ENCODE data around the gene RMND1.
A peak's percentile ranks its signal among the peaks of the same experiment; 100 is the strongest.
"Not testable (repeated sequence)": the region's sequence is repeated elsewhere in the genome, so short reads cannot be mapped to it uniquely, and the experiment has no call there.

Gene RMND1

DNA sequence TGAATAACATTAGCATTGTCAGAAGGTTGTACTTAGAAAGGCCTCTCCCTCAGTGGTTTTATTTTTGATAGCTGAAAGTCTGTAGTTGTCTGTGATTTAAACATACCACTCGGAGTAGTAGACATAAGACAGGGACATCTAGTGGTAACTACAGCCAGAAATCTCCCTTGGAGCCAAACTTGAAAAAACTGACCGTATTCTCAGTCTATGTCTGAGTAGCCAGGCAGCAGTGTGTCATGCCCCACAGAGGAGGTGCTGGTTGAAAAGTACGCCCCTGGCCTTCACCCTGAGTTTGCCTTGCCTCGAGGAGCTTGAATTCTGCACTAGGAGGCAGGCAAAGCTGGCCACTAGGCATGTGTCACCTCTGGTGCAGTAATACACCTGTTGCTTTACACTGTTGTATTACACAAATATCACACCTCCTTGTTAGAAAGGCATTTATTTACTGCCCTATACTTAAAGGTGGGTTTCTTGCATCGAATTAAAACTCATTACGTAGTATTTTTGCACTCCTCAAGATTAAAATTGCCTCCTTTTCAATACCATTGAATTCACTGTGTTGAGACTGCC is 81.3 kb downstream of the RMND1 start:
- no peak overlapping the region for H3K4me3 ChIP-seq (ENCODE audit: low read length)
- TF ChIP-seq, protein P1, sequence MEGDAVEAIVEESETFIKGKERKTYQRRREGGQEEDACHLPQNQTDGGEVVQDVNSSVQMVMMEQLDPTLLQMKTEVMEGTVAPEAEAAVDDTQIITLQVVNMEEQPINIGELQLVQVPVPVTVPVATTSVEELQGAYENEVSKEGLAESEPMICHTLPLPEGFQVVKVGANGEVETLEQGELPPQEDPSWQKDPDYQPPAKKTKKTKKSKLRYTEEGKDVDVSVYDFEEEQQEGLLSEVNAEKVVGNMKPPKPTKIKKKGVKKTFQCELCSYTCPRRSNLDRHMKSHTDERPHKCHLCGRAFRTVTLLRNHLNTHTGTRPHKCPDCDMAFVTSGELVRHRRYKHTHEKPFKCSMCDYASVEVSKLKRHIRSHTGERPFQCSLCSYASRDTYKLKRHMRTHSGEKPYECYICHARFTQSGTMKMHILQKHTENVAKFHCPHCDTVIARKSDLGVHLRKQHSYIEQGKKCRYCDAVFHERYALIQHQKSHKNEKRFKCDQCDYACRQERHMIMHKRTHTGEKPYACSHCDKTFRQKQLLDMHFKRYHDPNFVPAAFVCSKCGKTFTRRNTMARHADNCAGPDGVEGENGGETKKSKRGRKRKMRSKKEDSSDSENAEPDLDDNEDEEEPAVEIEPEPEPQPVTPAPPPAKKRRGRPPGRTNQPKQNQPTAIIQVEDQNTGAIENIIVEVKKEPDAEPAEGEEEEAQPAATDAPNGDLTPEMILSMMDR (conservative IDR thresholded peaks at IDR 0.05; ENCODE audit: low read length) = no peak; the same call in 1 of the 2 replicates
- DNase-seq (ENCODE audit: low read depth) = no peak

DNA sequence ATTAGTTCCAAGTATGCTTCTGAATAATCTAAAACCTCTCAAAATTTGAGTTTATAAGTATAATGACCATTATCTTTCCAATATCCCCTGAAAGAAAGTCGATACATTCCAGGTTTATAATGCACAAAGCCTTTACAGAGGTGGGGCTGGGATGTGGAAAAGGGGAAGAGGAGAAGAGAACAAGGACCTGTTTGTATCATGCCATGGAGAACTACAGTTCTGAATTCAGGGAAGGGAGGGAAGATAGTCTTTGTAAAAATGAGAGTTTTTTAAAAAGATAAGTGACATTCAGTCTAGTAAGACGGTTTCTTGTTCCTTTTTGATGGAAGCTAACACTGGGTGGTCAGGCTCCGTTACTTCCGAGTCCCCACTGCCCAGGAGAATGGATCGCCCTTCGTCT is 86.7 kb downstream of the RMND1 start:
- no peak for DNase-seq (ENCODE audit: low read depth)
- no peak overlapping the region for H3K4me3 ChIP-seq (ENCODE audit: low read length)
- TF ChIP-seq, protein P1 (conservative IDR thresholded peaks at IDR 0.05; ENCODE audit: low read length) = no peak

DNA sequence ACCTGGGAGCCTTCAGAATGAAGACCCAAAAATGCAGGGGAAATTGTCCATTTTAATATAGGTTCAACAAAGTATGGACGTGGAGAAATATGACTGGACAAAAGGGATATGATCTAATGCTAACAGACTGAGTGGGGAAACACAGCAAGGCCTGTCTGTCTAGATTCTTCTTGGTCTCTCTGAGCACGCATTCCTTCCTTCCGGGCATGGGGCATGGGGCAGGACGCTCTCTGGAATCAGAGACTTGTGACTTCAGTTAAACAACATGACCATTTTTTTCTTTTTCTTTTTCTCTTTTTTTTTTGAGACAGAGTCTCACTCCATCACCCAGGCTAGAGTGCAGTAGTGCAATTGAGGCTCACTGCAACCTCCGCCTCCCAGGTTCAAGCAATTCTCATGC is 92.4 kb downstream of the RMND1 start:
- no peak for DNase-seq (ENCODE audit: low read depth)
- no peak overlapping the region for H3K4me3 ChIP-seq (ENCODE audit: low read length)
- TF ChIP-seq, protein P1 (conservative IDR thresholded peaks at IDR 0.05; ENCODE audit: low read length) = no peak

DNA sequence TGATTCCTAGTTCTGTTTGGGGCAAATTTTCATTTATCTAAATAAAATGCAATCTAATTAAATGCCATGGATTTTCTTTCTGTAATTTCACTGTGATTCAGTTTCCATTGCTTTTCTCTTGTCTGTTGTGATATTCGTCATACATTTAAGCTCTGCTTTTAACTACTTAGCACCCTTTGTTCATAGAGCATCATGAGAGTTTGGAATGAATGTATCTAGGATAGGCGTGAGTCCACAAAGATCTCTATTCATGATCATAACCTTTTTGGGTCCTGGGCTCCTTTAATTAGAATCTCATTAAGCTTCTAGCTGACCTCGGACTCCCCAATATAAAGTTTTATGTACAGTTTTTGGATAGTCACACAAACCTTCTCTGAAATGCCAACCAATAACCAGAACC is 93.5 kb downstream of the RMND1 start:
- H3K4me3 ChIP-seq (ENCODE audit: low read length) = no peak overlapping the region
- TF ChIP-seq, protein P1 (conservative IDR thresholded peaks at IDR 0.05; ENCODE audit: low read length) = no peak
- no peak for DNase-seq (ENCODE audit: low read depth)

DNA sequence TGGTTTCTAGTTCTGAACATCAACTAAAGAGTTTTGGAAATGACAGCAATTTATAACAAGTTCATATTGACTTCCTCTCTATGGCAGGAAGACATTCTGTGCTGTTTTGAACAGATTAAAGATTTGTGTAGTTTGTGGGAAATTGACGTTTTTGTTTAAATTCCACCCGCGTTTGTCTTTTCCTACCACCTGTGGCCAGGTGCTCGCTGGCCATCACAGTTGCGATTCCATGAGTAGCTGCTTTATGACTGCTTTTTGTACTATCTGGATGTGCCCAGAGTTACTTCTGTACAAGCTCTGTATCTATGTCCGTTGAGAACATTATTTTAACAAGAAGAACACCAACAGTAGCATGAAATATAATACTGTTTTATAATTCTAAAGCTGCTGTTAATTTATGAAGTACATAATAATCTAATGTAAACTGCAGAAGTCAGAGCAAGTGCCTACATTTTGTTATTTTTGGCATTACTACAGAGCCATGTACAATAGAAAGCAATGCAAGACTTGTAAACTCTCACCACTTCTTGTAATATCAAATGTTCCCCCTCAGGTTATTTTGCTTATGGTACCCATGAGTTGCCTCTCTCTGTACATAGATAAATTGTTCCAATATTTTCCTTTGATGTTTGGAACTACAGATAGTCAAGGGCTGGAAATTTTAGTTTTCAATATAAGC is 94.0 kb downstream of the RMND1 start:
- TF ChIP-seq, protein P1 (conservative IDR thresholded peaks at IDR 0.05; ENCODE audit: low read length) = no peak
- DNase-seq (ENCODE audit: low read depth) = no peak
- no peak overlapping the region for H3K4me3 ChIP-seq (ENCODE audit: low read length)

DNA sequence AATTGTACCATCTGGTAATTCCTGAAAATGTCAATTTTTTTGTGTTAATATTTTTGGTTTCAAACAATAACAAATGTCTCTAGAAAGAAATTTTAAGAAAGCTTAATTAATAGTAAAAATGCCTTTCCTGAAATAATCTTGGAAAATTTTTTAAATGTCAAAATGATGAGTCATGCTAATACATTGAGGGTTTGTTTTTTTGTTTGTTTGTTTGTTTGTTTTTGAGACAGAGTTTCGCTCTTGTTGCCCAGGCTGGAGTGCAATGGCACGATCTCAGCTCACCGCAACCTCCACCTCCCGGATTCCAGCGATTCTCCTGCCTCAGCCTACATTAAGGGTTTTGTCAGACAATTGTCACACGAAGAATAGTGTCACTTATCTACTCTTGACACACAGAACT is 94.9 kb downstream of the RMND1 start:
- peak overlapping the region; percentile 48 for H3K4me3 ChIP-seq (ENCODE audit: low read length)
- DNase-seq (ENCODE audit: low read depth) = not testable (repeated sequence)

All from AG10803 (cell line).